Nephron progenitor cell (in vitro differentiated cells): ENCODE results near the gene DDT.
A peak's percentile ranks its signal among the peaks of the same experiment; 100 is the strongest.
"Not testable (repeated sequence)": the region's sequence is repeated elsewhere in the genome, so short reads cannot be mapped to it uniquely, and the experiment has no call there.

ENCODE experiments used
- DNase-seq: peaks from one replicate; pipeline ENCODE4 v3.0.0; 2021
- H3K27ac Mint-ChIP-seq: 2 replicates; pipeline ENCODE4 v1.8.0; 2021; ENCODE audit warnings: mild to moderate bottlenecking, moderate library complexity, mixed read lengths
- H3K27me3 Mint-ChIP-seq: 2 replicates; pipeline ENCODE4 v1.8.0; 2021; ENCODE audit warnings: mild to moderate bottlenecking, low read depth, mixed read lengths; ENCODE audit not compliant: poor library complexity
- H3K36me3 Mint-ChIP-seq: 2 replicates; pipeline ENCODE4 v1.8.0; 2021; ENCODE audit warnings: low read depth, mixed read lengths
- H3K4me1 Mint-ChIP-seq: 2 replicates; pipeline ENCODE4 v1.8.0; 2021; ENCODE audit warnings: mixed read lengths
- H3K4me3 Mint-ChIP-seq: 2 replicates; pipeline ENCODE4 v1.8.0; 2021; ENCODE audit warnings: mild to moderate bottlenecking, moderate library complexity, mixed read lengths
- H3K9me3 Mint-ChIP-seq: 2 replicates; pipeline ENCODE4 v1.8.0; 2021; ENCODE audit warnings: mild to moderate bottlenecking, moderate library complexity, mixed read lengths
- TF ChIP-seq, protein P1 (sequence below): fragments of 200-600 bp; sonication (generic); IDR thresholded peaks from 2 replicates; pipeline ENCODE4 v1.5.0; 2021; ENCODE audit warnings: antibody characterized with exemption

The DDT gene

DNA sequence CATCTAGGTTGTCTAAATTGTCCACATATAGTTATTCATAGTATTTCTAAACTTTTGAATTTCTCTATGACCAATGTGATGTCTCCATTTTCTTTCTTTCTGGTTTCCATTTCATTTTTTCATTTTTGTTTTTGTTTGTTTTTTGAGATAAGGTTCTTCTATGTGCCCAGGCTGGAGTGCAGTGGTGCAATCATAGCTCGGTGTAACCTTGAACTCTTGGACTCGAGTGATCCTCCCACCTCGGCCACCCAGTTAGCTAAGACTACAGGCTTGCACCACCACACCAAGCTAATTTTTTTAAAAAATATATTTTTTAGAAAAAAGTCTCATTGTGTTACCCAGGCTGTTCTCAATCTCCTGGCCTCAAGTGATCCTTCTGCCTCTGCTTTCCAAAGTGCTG, 22.9 kb upstream of the DDT start:
- Mint-ChIP-seq H3K27ac (no peak overlapping the region), H3K4me3 (no peak overlapping the region), H3K36me3 (no peaks in the 10 kb centered on the region), H3K27me3 (peaks cover 21% of the 10 kb centered on the region), H3K4me1 (peaks cover 13% of the 10 kb centered on the region), H3K9me3 (no peaks in the 10 kb centered on the region)
- no peak for DNase-seq
- TF ChIP-seq, protein P1, sequence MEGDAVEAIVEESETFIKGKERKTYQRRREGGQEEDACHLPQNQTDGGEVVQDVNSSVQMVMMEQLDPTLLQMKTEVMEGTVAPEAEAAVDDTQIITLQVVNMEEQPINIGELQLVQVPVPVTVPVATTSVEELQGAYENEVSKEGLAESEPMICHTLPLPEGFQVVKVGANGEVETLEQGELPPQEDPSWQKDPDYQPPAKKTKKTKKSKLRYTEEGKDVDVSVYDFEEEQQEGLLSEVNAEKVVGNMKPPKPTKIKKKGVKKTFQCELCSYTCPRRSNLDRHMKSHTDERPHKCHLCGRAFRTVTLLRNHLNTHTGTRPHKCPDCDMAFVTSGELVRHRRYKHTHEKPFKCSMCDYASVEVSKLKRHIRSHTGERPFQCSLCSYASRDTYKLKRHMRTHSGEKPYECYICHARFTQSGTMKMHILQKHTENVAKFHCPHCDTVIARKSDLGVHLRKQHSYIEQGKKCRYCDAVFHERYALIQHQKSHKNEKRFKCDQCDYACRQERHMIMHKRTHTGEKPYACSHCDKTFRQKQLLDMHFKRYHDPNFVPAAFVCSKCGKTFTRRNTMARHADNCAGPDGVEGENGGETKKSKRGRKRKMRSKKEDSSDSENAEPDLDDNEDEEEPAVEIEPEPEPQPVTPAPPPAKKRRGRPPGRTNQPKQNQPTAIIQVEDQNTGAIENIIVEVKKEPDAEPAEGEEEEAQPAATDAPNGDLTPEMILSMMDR, result no peak

GRCh38 chr22:23993581-23994177, 19.4 kb upstream of the DDT start:
- DNase-seq, result not testable (repeated sequence)

DNA sequence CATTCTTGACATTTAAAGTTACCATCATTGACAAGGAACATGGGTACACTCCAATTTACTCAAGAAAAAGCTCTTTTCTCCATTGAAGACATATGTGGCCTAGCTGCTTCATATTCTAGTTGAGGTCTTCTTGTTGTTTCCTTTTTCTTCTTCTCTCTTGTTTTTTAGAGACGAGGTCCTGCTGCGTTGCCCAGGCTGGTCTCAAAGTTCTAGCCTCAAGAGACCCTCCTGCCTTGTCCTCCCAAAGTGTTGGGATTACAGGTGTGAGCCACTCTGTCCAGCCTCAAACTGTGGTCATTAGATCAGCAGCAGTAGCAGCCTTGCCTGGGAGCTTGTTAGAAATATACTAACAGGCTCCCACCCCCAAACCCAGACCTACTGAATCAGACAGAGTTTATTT, 18.8 kb upstream of the DDT start:
- H3K4me1 Mint-ChIP-seq, H3K36me3 Mint-ChIP-seq, H3K27ac Mint-ChIP-seq, H3K9me3 Mint-ChIP-seq, DNase-seq, H3K4me3 Mint-ChIP-seq: not testable (repeated sequence)
- H3K27me3 Mint-ChIP-seq, result peaks cover 16% of the 10 kb centered on the region

More at GRCh38 chr22:23993581-23994177, 19.4 kb upstream of the DDT start:
- not testable (repeated sequence) for H3K9me3 Mint-ChIP-seq, H3K36me3 Mint-ChIP-seq, H3K27ac Mint-ChIP-seq, H3K4me3 Mint-ChIP-seq, H3K4me1 Mint-ChIP-seq
- peaks cover 16% of the 10 kb centered on the region for H3K27me3 Mint-ChIP-seq

GRCh38 chr22:23989583-23990244, 15.5 kb upstream of the DDT start:
- not testable (repeated sequence) for H3K9me3 Mint-ChIP-seq, DNase-seq, H3K27ac Mint-ChIP-seq, H3K4me1 Mint-ChIP-seq, H3K4me3 Mint-ChIP-seq, H3K36me3 Mint-ChIP-seq, H3K27me3 Mint-ChIP-seq

DNA sequence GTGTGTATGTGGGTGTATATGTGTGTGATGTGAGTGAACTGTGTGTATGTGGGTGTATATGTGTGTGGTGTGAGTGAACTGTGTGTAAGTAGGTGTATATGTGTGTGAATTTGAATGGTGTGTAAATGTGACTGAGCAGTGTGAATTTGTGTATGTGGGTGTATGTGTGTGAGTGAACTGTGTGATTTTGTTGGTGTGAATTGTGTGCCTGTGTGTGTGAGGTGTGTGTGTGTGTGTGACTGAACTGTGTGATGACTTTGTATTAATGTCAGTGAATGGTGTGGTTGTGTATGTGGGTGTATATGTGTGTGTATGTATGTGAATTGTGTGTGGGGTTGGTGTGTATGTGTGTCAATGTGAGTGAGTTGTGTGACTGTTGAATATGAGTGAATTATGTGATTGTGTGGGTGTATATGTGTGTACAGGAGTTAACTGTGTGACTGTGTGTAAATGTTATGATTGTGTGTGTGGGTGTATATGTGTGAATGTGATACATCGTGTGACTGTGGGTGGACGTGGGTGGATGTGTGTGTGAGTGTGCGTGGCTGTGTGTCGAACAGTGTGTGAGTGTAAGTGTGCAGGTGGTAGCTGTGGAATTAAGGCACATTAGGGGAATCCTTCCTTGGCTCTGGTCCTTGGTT, 12.4 kb upstream of the DDT start:
- not testable (repeated sequence) for H3K4me1 Mint-ChIP-seq, DNase-seq, H3K4me3 Mint-ChIP-seq, H3K27me3 Mint-ChIP-seq, H3K9me3 Mint-ChIP-seq, H3K27ac Mint-ChIP-seq, H3K36me3 Mint-ChIP-seq

DNA sequence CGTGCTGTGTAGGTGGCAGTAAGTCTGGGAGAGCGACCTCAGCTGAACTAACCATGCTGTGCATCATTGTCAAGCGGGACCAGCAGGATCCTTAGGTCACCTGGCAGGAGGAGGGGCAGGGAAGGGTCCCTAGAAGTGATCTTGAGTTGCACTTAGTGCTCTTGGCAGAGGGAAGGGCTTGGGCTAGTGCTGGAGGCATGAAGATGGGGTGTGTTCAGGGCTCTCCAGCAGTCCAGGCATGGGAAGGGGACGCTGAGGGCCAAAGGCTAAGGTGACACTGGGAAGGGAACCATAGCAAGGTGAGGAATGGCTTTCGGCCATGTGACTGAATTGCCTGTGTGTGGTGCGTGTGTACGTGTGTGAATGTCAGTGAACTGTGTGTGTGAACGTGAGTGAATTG, 11.8 kb upstream of the DDT start:
- H3K9me3 Mint-ChIP-seq, H3K36me3 Mint-ChIP-seq, H3K27me3 Mint-ChIP-seq, H3K27ac Mint-ChIP-seq, DNase-seq, H3K4me1 Mint-ChIP-seq, H3K4me3 Mint-ChIP-seq: not testable (repeated sequence)

GRCh38 chr22:23984430-23984829, 10.2 kb upstream of the DDT start:
- H3K4me3 Mint-ChIP-seq, result no peak overlapping the region
- TF ChIP-seq, protein P1, result no peak
- no peaks in the 10 kb centered on the region for H3K27me3 Mint-ChIP-seq
- no peak overlapping the region for H3K27ac Mint-ChIP-seq
- H3K4me1 Mint-ChIP-seq, result no peaks in the 10 kb centered on the region
- H3K9me3 Mint-ChIP-seq, result no peaks in the 10 kb centered on the region
- DNase-seq, result no peak
- no peaks in the 10 kb centered on the region for H3K36me3 Mint-ChIP-seq

DNA sequence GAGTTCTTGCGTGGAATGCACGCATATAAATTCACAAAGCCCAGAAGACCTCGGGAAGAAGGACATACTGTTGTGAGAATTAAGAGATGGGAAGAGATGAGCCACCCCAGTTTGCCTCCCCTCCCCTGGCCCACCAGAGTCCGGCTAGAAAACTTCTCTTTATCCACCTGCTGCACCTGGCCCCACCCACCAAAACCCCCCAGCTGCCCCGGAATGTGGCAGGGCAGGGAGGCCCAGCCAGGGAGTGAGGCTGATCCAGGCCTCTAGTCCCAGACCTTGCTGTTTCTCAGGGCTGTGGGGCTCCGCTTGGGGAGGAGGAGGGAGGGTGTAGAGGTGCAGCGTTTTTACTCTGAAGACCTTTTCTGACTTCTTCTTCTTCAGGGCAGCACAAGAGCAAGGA, 6.3 kb upstream of the DDT start:
- not testable (repeated sequence) for H3K4me3 Mint-ChIP-seq, H3K27ac Mint-ChIP-seq, H3K36me3 Mint-ChIP-seq, H3K9me3 Mint-ChIP-seq, DNase-seq, H3K4me1 Mint-ChIP-seq, H3K27me3 Mint-ChIP-seq

- H3K36me3 Mint-ChIP-seq, H3K9me3 Mint-ChIP-seq, H3K27ac Mint-ChIP-seq, H3K27me3 Mint-ChIP-seq, H3K4me1 Mint-ChIP-seq, DNase-seq, H3K4me3 Mint-ChIP-seq: not testable (repeated sequence)
Observed at GRCh38 chr22:23979557-23980240, 5.5 kb upstream of the DDT start, which contains the start of gene GSTT2. GSTT2 (plus strand) TSS chr22:23980134.

GRCh38 chr22:23977304-23977703, 3.1 kb upstream of the DDT start:
- H3K27ac Mint-ChIP-seq, DNase-seq: not testable (repeated sequence)

GRCh38 chr22:23974836-23975352, 653 bp upstream of the DDT start:
- not testable (repeated sequence) for H3K9me3 Mint-ChIP-seq, H3K27ac Mint-ChIP-seq, DNase-seq, H3K27me3 Mint-ChIP-seq, H3K4me3 Mint-ChIP-seq, H3K4me1 Mint-ChIP-seq
- peaks cover 20% of the 10 kb centered on the region for H3K36me3 Mint-ChIP-seq

More at GRCh38 chr22:23977304-23977703, 3.1 kb upstream of the DDT start:
- not testable (repeated sequence) for H3K4me1 Mint-ChIP-seq, H3K9me3 Mint-ChIP-seq, H3K4me3 Mint-ChIP-seq, H3K27me3 Mint-ChIP-seq, H3K36me3 Mint-ChIP-seq

- H3K4me3 Mint-ChIP-seq, result peak overlapping the region; percentile 67
- H3K4me1 Mint-ChIP-seq, H3K9me3 Mint-ChIP-seq, H3K27me3 Mint-ChIP-seq, H3K27ac Mint-ChIP-seq, DNase-seq: not testable (repeated sequence)
- H3K36me3 Mint-ChIP-seq, result peaks cover 31% of the 10 kb centered on the region
Observed at GRCh38 chr22:23971927-23972326, 2.3 kb downstream of the DDT start.
